ENCODE results near the gene SH3RF3. TPM values are rescaled to one million over a fixed set of nuclear protein-coding genes. Genes with fewer than 3 reads are reported as not detected.

Gene SH3RF3
- total RNA-seq, 1 experiment from 2014 or later: 0.87 TPM

GRCh38 chr2:109429567-109430328 lies 300.7 kb downstream of the SH3RF3 start:
- no peak for DNase-seq (ENCODE audit: low spot score)

- no peak for DNase-seq (ENCODE audit: low spot score)
These were observed 301.3 kb downstream of the SH3RF3 start for GRCh38 chr2:109430329-109430636.

- DNase-seq (ENCODE audit: low spot score): no peak
These were observed 303.4 kb downstream of the SH3RF3 start for GRCh38 chr2:109432421-109432820.

DNA sequence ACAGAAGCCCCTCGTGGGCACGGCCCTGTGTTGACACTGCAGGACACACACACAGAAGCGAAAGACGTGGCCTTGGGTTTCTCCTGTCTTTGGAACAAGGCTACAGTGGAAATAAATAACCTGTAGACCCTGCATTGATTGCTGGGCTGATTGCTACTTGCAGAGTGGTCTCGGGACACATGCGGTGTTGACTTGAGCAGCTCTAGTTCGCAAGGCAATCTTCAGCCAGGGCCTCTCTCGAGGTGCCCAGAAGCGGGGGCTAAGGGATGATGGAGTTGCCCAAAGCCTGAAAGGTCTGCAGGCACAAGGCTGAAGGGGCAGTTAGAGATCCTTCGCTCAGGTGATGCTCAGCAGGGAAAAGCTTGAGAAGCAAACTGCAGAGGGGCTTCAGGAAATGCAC lies 304.5 kb downstream of the SH3RF3 start:
- no peak for DNase-seq (ENCODE audit: low spot score)

GRCh38 chr2:109433926-109434325 lies 304.9 kb downstream of the SH3RF3 start:
- no peak for DNase-seq (ENCODE audit: low spot score)

GRCh38 chr2:109434351-109434750 lies 305.3 kb downstream of the SH3RF3 start:
- DNase-seq (ENCODE audit: low spot score): no peak

DNA sequence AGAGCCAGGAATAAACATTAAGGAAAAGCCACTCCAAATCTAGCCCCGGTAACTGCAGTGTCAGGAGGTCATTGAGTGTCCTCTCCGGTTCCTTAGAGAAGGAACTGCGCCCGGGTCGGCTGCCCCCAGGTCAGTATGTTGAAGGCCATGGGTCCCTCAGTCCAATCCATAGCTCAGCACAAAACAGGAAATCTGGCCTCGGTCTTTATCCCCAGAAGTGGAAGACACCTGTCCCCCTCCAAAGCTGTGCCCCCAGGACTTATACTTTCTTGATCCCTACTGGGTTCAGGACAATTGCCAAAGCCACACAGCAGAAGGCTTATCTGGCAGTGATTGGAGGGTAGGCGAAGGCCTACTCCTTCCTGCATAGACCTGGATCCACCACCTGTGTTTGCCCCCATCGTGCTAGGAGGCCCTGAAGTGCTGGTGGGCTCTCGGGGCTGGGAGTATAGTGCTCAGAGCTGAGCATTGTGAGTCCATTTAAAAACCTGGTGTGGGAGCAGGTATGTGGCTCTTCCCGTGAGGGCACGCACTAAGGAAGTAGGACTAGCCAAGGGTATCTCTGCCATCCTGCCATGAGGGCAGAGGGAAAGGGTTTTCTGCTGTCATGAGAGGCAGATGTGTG lies 306.2 kb downstream of the SH3RF3 start:
- DNase-seq (ENCODE audit: low spot score): no peak

DNA sequence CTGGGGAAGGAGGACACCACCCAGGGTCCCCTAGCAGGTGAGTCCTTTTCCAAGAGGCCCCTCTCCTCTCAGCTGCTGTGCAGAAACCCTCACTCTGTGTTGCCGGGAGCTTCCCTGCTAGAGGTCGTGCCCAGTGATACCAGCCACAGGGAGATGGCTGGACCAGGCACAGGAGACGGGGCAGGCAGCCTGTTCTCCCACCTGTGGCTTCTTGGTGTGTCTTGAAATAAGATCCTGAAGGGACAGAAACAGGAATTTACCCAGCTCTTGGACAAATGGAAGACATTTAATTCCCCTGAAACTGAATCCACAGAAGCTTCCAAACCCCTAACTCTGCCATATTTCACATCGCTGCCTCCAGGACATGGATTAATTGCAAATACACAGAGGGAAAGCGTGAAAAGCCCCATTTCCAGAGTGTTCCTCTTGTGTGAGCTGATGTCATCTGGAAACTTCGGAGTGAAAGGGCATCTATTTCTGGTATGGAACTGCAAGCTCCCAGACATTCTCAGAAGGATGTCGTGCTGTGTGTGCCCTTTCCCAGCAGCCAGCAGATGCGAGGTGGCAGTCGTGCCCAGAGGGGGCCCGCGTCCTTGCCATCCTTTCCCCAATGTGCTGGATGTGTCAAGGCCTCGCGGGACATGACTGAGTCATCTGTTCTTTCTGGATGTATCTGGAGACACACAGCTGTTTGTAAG lies 307.0 kb downstream of the SH3RF3 start:
- no peak for DNase-seq (ENCODE audit: low spot score)

DNA sequence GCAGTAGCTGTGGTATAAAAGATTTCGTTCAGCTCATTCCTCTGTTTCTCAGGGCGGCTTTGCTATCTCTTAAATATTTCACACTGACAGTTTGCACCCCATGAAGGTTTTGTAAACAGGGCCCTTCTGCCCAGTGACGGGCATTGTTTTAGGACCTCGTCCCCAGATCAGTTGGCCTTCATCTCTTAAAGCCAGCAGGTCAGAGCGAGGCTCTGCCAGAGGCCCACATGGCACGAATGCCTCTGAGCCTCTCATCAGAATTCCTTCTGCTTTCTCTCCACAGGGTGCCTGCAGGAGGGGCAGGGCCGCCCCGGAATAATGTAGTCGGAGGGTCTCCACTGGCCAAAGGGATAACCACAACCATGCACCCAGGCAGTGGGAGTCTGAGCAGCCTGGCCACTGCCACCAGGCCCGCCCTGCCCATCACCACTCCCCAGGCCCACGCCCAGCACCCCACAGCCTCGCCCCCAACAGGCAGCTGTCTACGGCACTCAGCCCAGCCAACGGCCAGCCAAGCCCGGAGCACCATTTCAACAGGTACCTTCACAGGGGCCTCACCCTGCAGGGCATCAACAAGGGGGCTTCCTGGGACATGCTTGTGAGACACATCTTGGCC lies 307.7 kb downstream of the SH3RF3 start:
- DNase-seq (ENCODE audit: low spot score): no peak

- DNase-seq (ENCODE audit: low spot score): no peak
These were observed 308.5 kb downstream of the SH3RF3 start for GRCh38 chr2:109437325-109438090.

GRCh38 chr2:109438146-109438545 lies 309.1 kb downstream of the SH3RF3 start:
- DNase-seq (ENCODE audit: low spot score): no peak

DNA sequence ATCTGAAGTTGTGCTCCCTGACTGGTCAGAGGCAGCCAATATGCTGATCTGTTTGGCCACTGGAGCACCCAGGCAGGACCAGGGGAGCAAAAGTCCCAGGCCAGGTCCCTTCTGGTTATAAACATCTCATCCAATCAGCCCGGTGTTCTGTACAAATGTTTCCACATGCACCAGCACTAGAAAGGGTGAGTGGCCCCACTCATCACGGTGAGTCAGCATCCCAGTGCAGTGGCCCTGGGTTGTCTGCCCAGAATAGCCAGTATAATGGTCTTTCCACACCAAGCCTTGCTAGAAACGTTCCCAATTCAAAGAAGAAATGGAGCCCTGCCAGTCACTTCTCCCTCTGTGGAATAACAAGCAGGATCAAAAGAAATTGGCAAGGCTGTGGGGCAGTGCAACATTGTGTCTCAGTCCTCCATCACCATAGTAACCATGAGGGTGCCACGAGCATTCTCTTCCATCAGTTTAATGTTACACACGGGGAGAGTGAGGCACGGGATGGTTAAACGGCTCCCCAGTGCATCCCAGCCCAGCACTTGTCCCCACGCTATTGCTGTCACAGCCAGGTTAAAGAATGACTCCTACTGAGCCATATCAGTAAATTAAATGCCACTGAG lies 309.9 kb downstream of the SH3RF3 start:
- peak; percentile 24 for DNase-seq (ENCODE audit: low spot score)

DNA sequence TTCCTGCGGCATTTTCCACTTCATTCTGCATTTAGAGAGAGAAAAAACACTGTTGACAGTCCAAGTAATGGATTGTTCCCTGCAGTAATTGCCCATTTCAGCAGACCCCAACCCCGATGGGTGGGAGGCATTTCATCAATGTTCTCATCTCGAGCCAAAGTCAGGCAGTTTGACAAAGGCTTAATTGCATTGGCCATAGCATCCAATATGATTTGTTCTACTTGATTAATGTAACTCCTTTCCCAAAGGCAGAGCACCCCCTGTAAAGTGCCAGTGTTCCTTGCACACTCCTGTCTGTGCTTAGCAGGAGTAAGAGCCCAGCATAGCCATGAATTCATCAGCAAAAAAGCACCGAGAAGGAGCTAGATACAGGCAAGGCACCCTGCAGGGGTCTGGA lies 310.4 kb downstream of the SH3RF3 start:
- DNase-seq (ENCODE audit: low spot score): no peak

DNA sequence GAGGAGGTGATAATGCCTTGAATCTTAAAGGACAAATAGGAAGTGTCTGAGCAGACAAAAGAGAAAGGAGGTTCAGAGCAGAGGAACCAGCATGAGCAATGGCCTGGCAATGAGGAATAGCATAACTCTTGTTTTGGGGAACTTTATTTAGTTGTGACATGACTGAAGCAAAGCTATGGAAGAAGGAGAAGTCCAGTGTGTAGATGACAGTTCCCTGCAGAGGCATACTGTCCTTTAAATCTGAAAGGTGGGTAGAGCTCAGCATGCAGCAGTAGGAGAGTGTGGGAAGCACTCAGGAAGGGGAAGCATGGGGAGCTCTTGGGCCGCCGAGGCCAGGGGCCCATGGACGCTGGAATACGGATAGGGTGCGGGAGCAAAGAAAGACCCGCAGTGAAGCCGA lies 311.0 kb downstream of the SH3RF3 start:
- no peak for DNase-seq (ENCODE audit: low spot score)

DNA sequence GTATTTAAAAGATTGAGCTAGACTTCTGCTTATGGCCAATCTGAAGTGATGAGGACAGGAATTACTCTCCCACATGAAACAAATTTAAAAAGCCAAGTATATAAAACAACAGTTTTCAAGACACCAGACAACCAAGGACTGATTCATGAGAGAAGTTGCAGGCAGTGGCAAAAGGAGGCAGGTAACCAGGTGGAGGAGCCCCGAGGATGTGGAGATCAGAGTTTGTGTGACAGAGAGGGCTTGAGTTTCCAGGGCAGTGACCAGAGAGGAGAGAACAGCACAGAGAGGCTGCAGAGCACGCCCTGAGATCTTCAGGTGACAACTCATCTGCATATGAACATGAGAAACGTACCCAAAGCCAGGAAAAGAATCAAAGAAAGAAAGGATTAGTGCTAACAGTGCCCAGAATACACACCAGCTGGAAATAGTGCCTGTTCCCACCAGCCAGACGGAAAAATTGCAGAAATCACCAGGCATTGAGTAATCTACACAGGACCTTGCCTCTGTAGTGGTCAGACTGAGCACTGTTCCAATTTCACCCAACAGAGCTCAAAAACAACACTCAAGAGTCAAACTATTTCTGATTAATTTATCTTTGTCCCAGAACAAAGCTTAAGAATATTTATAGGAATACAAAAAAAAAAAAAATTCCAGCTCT lies 311.6 kb downstream of the SH3RF3 start:
- no peak for DNase-seq (ENCODE audit: low spot score)

GRCh38 chr2:109442715-109443319 lies 313.8 kb downstream of the SH3RF3 start:
- DNase-seq (ENCODE audit: low spot score): no peak

- DNase-seq (ENCODE audit: low spot score): no peak
These were observed 315.9 kb downstream of the SH3RF3 start for GRCh38 chr2:109444916-109445315.

DNA sequence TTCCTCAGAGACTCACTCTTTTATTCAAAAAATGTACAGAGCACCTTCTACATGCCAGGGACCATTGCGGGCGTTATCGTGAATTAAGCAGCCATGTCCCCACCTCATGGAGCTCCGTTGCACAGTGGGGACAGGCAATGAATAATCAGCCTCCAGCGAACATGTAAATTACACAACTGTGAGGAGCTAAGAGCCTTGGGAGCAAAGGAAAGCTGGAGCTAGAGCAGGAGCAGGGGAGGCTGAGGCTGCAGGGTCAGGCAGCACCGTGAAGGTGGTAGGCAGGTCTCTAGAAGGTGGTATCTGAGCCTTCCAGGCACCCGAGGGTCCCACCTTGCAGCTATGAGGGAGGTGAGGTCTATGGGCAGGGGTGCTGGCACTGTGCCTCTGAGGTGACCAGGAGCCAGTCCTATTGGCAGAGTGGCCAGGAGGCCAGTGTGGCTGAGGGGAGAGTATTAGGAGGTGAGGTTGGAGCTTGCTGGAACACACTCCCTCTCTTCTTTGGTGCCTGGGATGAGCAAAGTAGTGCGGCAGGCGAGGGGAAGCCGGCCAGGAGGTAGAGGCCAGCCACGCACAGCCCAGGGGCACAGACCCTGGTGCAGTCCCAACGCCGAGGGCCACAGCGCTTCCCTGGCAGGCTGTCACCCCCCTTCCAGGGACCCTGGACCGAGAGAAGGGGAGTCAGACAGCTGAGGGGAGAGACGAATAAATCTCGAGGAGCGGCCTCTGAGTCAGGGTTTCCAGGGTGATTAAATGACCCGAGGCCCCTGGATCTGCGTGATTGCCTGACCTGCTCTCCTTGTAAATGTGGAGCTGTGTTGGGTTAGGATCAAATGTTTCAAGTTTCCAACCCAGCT lies 317.5 kb downstream of the SH3RF3 start:
- no peak for DNase-seq (ENCODE audit: low spot score)

DNA sequence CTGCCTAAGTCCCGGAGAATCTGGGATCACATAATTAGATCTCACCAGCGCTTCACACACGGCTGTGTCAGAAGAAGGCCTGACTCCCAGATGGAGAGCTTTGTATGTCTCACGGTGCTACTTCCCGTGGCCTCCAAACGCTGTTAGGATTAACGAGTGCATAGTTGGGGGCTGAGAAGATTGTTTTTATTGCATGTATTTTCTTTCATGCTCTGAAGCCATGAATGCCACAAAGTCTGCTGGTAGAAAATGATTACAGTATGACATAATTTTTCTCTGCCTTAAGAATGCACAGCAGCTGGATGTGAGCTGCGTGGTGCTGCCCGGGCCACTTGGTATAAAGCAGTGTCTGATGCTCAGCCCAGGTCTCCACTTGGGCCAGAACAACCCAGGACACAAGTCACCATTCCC lies 318.3 kb downstream of the SH3RF3 start:
- peak; percentile 92 for DNase-seq (ENCODE audit: low spot score)

GRCh38 chr2:109447776-109448175 lies 318.8 kb downstream of the SH3RF3 start:
- no peak for DNase-seq (ENCODE audit: low spot score)
